Skeletal muscle satellite cell (primary cell): Measurements from ENCODE around the gene MUC15.
"Not testable (repeated sequence)": the region's sequence is repeated elsewhere in the genome, so short reads cannot be mapped to it uniquely, and the experiment has no call there.

Experiments
- H3K27me3 ChIP-seq: 2 replicates; pipeline ENCODE4 v1.7.0; 2013; ENCODE audit warnings: low read length; ENCODE audit not compliant: control insufficient read depth, insufficient read depth
- H3K36me3 ChIP-seq: 2 replicates; pipeline ENCODE4 v1.7.0; 2013; ENCODE audit warnings: mild to moderate bottlenecking, control low read depth, low read length; ENCODE audit not compliant: insufficient read depth
- H3K4me1 ChIP-seq: 2 replicates; pipeline ENCODE4 v1.7.0; 2013; ENCODE audit warnings: low read length; ENCODE audit not compliant: control insufficient read depth, insufficient read depth
- H3K4me2 ChIP-seq: 2 replicates; pipeline ENCODE4 v1.7.0; 2013; ENCODE audit warnings: mild to moderate bottlenecking, low read length
- H3K4me3 ChIP-seq: 2 replicates; pipeline ENCODE4 v1.7.0; 2013; ENCODE audit warnings: low read length
- H3K9ac ChIP-seq: 2 replicates; pipeline ENCODE4 v1.7.0; 2013; ENCODE audit warnings: mild to moderate bottlenecking, low read depth, low read length, moderate library complexity
- H3K9me3 ChIP-seq: replicated peaks from 2 replicates; pipeline ENCODE4 v1.7.0; 2013; ENCODE audit warnings: mild to moderate bottlenecking, control low read depth, low read length

MUC15 gene

GRCh38 chr11:26597049-26597689 lies 25.1 kb upstream of the MUC15 start:
- not testable (repeated sequence) for H3K27me3 ChIP-seq, H3K4me1 ChIP-seq, H3K36me3 ChIP-seq, H3K4me3 ChIP-seq, H3K9me3 ChIP-seq, H3K4me2 ChIP-seq, H3K9ac ChIP-seq

- not testable (repeated sequence) for H3K36me3 ChIP-seq, H3K9me3 ChIP-seq, H3K4me1 ChIP-seq, H3K4me3 ChIP-seq, H3K4me2 ChIP-seq, H3K9ac ChIP-seq, H3K27me3 ChIP-seq
Observed at GRCh38 chr11:26595207-26595865, 23.3 kb upstream of the MUC15 start.

GRCh38 chr11:26593691-26594090 lies 21.6 kb upstream of the MUC15 start:
- H3K9me3 ChIP-seq = no peaks in the 10 kb centered on the region
- H3K4me3 ChIP-seq = no peak overlapping the region
- H3K27me3 ChIP-seq = no peaks in the 10 kb centered on the region
- H3K9ac ChIP-seq = no peak overlapping the region
- no peaks in the 10 kb centered on the region for H3K4me1 ChIP-seq
- no peaks in the 10 kb centered on the region for H3K36me3 ChIP-seq
- H3K4me2 ChIP-seq = no peak overlapping the region

- Histone ChIP-seq H3K9me3 (no peaks in the 10 kb centered on the region), H3K9ac (no peak overlapping the region), H3K4me1 (no peaks in the 10 kb centered on the region), H3K27me3 (no peaks in the 10 kb centered on the region), H3K36me3 (no peaks in the 10 kb centered on the region), H3K4me3 (no peak overlapping the region), H3K4me2 (no peak overlapping the region)
Observed at GRCh38 chr11:26587073-26587472, 15.0 kb upstream of the MUC15 start.

- Histone ChIP-seq H3K9ac (no peak overlapping the region), H3K4me1 (peaks cover 15% of the 10 kb centered on the region), H3K4me2 (no peak overlapping the region), H3K27me3 (no peaks in the 10 kb centered on the region), H3K9me3 (no peaks in the 10 kb centered on the region), H3K4me3 (no peak overlapping the region), H3K36me3 (no peaks in the 10 kb centered on the region)
Observed at GRCh38 chr11:26584818-26585217, 12.8 kb upstream of the MUC15 start.

- Histone ChIP-seq H3K36me3 (no peaks in the 10 kb centered on the region), H3K4me1 (peaks cover 27% of the 10 kb centered on the region), H3K9ac (no peak overlapping the region), H3K4me3 (no peak overlapping the region), H3K27me3 (no peaks in the 10 kb centered on the region), H3K4me2 (no peak overlapping the region), H3K9me3 (no peaks in the 10 kb centered on the region)
Observed at GRCh38 chr11:26583550-26583949, 11.5 kb upstream of the MUC15 start.

- H3K27me3 ChIP-seq = no peaks in the 10 kb centered on the region
- no peaks in the 10 kb centered on the region for H3K9me3 ChIP-seq
- peak overlapping the region; percentile 4 for H3K4me2 ChIP-seq
- no peak overlapping the region for H3K9ac ChIP-seq
- no peaks in the 10 kb centered on the region for H3K36me3 ChIP-seq
- H3K4me1 ChIP-seq = peaks cover 29% of the 10 kb centered on the region
- H3K4me3 ChIP-seq = no peak overlapping the region
Observed at GRCh38 chr11:26580929-26581328, 8.9 kb upstream of the MUC15 start.

- Histone ChIP-seq H3K4me2 (peak overlapping the region; percentile 46), H3K36me3 (no peaks in the 10 kb centered on the region), H3K4me3 (no peak overlapping the region), H3K9ac (peak overlapping the region; percentile 37), H3K9me3 (no peaks in the 10 kb centered on the region), H3K27me3 (no peaks in the 10 kb centered on the region), H3K4me1 (peaks cover 29% of the 10 kb centered on the region)
Observed at GRCh38 chr11:26579683-26580082, 7.6 kb upstream of the MUC15 start.

GRCh38 chr11:26578998-26579661 lies 7.1 kb upstream of the MUC15 start:
- H3K4me1 ChIP-seq = peaks cover 29% of the 10 kb centered on the region
- no peaks in the 10 kb centered on the region for H3K27me3 ChIP-seq
- no peaks in the 10 kb centered on the region for H3K36me3 ChIP-seq
- H3K9ac ChIP-seq = peak overlapping the region; percentile 37
- H3K4me2 ChIP-seq = peak overlapping the region; percentile 46
- no peaks in the 10 kb centered on the region for H3K9me3 ChIP-seq
- H3K4me3 ChIP-seq = no peak overlapping the region

- Histone ChIP-seq H3K4me2 (no peak overlapping the region), H3K4me1 (peaks cover 25% of the 10 kb centered on the region), H3K9me3 (no peaks in the 10 kb centered on the region), H3K4me3 (no peak overlapping the region), H3K9ac (no peak overlapping the region), H3K36me3 (no peaks in the 10 kb centered on the region), H3K27me3 (peaks cover 4% of the 10 kb centered on the region)
Observed at GRCh38 chr11:26575946-26576345, 3.9 kb upstream of the MUC15 start.

GRCh38 chr11:26573896-26574295 lies 1.8 kb upstream of the MUC15 start:
- no peak overlapping the region for H3K4me3 ChIP-seq
- no peaks in the 10 kb centered on the region for H3K36me3 ChIP-seq
- H3K4me2 ChIP-seq = no peak overlapping the region
- no peaks in the 10 kb centered on the region for H3K9me3 ChIP-seq
- H3K27me3 ChIP-seq = peaks cover 5% of the 10 kb centered on the region
- no peak overlapping the region for H3K9ac ChIP-seq
- peaks cover 5% of the 10 kb centered on the region for H3K4me1 ChIP-seq
